ENCODE results near the gene BRAF. TPM values are rescaled to one million over a fixed set of nuclear protein-coding genes. Genes with fewer than 3 reads are reported as not detected.

The BRAF gene
- total and polyA plus RNA-seq, 8 donors: 24.5 to 35.9 (median 29.6) TPM

DNA sequence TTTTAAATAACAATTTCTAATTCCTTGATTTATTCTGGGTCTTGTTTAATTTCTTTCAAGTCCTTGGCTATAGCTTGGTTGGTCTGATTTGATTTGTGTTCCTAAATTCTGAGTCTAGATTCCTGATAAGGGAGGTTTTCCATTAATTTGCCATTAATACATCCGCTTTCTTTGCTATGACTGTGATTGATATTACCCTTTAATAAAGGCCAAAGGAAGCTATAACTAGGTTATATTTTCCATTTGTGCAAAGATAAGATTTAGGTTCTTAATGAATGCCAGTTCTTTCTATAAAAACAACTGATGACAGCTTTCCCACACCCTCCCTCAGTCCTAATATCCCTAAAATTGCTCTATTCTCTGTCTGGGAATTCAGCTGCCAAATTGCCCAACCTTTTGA lies 200.0 kb downstream of the BRAF start:
- no peaks in the 10 kb centered on the region for H3K27me3 ChIP-seq
- H3K4me1 ChIP-seq: peaks cover 0 to 3% of the 10 kb centered on the region in 2 donors
- intact Hi-C loops (cut with DNase I): no loop called here
- H3K9me3 ChIP-seq: no peaks in the 10 kb centered on the region
- DNase-seq (no peak), ATAC-seq (no peak)
- H3K27ac ChIP-seq: no peak overlapping the region
- H3K4me3 ChIP-seq: no peak overlapping the region
- peaks cover 0 to 6% of the 10 kb centered on the region in 2 donors for H3K36me3 ChIP-seq
- TF ChIP-seq, protein P1, sequence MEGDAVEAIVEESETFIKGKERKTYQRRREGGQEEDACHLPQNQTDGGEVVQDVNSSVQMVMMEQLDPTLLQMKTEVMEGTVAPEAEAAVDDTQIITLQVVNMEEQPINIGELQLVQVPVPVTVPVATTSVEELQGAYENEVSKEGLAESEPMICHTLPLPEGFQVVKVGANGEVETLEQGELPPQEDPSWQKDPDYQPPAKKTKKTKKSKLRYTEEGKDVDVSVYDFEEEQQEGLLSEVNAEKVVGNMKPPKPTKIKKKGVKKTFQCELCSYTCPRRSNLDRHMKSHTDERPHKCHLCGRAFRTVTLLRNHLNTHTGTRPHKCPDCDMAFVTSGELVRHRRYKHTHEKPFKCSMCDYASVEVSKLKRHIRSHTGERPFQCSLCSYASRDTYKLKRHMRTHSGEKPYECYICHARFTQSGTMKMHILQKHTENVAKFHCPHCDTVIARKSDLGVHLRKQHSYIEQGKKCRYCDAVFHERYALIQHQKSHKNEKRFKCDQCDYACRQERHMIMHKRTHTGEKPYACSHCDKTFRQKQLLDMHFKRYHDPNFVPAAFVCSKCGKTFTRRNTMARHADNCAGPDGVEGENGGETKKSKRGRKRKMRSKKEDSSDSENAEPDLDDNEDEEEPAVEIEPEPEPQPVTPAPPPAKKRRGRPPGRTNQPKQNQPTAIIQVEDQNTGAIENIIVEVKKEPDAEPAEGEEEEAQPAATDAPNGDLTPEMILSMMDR (IDR thresholded peaks at IDR 0.05): no peak

DNA sequence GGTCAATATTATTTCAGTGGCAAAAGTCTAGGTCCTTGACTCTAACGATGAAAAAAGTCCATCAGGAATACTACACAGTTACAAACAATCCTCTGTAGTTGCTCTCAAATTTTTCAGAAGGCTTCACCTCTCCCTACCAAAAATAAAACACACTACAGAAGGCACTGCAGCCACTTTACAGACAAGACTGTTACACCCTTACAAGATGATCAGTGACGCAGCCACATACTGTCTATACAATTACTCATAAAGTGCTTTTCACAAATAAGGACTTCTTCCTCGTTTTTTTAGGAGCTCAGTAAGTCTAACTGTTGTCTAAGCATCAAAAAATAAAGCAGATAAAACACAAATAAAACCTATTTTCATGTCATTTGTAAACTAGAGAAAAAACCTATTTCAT lies 201.2 kb downstream of the BRAF start:
- no peaks in the 10 kb centered on the region for H3K9me3 ChIP-seq
- intact Hi-C loops (cut with DNase I): no loop called here

DNA sequence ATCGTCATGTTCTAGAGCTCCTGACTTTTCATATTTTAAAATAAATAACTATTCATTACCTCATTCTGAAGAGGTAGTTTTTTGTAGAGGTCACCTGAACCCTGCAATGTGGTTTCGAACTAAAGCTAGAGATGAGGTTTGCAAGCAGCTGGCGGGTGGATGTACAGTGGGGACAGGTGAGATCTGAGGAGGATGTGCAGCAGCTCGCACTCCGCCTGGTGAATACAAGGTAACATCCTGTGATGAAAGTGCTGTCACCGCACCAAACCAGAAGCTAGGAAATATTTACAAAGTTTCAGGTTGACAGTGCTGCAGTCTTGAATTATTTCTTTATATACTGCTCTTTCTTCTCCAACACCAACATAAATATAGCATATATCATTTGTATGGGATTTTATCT lies 201.7 kb downstream of the BRAF start:
- TF ChIP-seq, protein P1 (IDR thresholded peaks at IDR 0.05): no peak
- H3K27ac ChIP-seq: no peak overlapping the region
- no peaks in the 10 kb centered on the region for H3K9me3 ChIP-seq
- H3K4me1 ChIP-seq: peaks cover 5 to 7% of the 10 kb centered on the region in 2 donors
- ATAC-seq: no peak
- no peaks in the 10 kb centered on the region for H3K27me3 ChIP-seq
- H3K36me3 ChIP-seq: peaks cover 0 to 6% of the 10 kb centered on the region in 2 donors
- H3K4me3 ChIP-seq: no peak overlapping the region
- no peak for DNase-seq
- intact Hi-C loops (cut with DNase I): no loop called here

More for the DNA sequence above, 201.2 kb downstream of the BRAF start:
- peaks cover 5 to 7% of the 10 kb centered on the region in 2 donors for H3K4me1 ChIP-seq
- peaks cover 0 to 6% of the 10 kb centered on the region in 2 donors for H3K36me3 ChIP-seq
- H3K27ac ChIP-seq: no peak overlapping the region
- H3K4me3 ChIP-seq: no peak overlapping the region
- no peaks in the 10 kb centered on the region for H3K27me3 ChIP-seq
- TF ChIP-seq, protein P1 (IDR thresholded peaks at IDR 0.05): no peak
- no peak for DNase-seq
- no peak for ATAC-seq

DNA sequence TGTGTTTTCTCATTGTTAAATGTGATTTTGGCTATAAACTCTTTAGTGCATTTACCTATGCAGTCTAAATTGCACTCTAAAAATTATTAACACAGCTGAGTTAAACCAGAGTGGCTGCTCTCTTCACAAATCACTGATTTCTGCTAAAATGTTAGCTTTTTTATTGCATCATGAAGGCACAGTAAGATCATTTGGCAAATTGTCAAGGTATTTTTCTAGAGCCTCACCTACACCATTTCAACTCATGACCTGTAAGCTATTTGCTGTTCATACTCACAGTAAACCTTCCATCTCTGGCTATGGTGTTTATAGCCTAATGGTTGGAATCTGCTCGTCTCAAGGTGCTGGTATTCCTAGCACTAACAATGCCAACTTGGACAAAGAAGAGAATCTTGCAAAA lies 202.5 kb downstream of the BRAF start:
- peak; percentile 48 for ATAC-seq
- intact Hi-C loops (cut with DNase I): no loop called here
- Histone ChIP-seq H3K4me1 (peaks cover 5 to 7% of the 10 kb centered on the region in 2 donors), H3K27ac (no peak overlapping the region), H3K36me3 (peaks cover 0 to 6% of the 10 kb centered on the region in 2 donors), H3K27me3 (no peaks in the 10 kb centered on the region), H3K4me3 (no peak overlapping the region), H3K9me3 (no peaks in the 10 kb centered on the region)
- TF ChIP-seq, protein P1 (IDR thresholded peaks at IDR 0.05): no peak
- peak in 1 of 4 donors; percentile 19 for DNase-seq

DNA sequence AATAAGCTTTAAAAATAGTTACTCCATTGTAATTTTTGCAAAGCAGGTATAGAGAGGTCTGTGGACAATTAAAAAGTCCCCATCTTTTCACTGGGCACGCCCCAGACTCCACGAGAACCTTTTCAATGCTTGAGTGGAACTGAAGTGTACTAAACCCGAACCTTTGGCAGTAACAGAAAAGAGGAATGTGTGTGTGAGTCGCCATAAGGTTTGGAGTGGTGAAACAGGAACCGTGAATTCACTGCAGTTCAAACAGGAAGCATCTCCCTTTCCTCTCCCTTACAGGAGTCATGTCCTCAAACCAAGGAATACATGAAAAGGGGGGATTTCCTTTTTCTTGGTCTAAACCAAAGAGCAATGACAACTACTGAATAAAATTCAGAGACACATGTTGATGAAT lies 205.0 kb downstream of the BRAF start:
- Histone ChIP-seq H3K9me3 (no peaks in the 10 kb centered on the region), H3K27me3 (no peaks in the 10 kb centered on the region), H3K27ac (no peak overlapping the region), H3K4me3 (no peak overlapping the region), H3K4me1 (peaks cover 5 to 7% of the 10 kb centered on the region in 2 donors), H3K36me3 (peaks cover 0 to 8% of the 10 kb centered on the region in 2 donors)
- DNase-seq: peak in 1 of 4 donors; percentile 52
- peak; percentile 93 for ATAC-seq
- intact Hi-C loops (cut with DNase I): no loop called here
- TF ChIP-seq, protein P1 (IDR thresholded peaks at IDR 0.05): no peak
